ENCODE data around the gene RETREG1.
"Not testable (repeated sequence)": the region's sequence is repeated elsewhere in the genome, so short reads cannot be mapped to it uniquely, and the experiment has no call there.

Gene RETREG1

DNA sequence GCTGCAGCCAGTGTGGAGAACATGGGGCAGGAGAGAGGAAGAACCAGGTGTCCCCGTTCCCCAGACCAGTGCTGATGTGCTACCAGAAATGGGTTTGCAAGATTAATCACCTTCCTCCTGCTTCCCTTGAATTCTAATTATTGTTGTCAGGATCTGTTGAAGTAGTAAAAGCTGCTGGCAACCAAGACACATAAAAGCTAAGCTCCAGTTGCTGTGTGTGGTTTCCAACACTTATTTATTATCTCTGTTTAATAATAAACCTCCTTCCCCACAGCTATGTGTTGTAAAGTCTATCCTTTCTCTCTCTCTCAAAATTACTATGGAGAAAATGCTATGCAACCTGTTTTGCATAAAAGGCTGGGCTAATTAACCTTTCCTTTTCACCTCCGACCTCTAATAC lies 2.3 kb upstream of the RETREG1 start:
- Mint-ChIP-seq H3K36me3 (ENCODE audit: low read depth) (peaks cover 3% of the 10 kb centered on the region), H3K27ac (no peak overlapping the region), H3K4me3 (no peak overlapping the region), H3K9me3 (no peaks in the 10 kb centered on the region), H3K27me3 (ENCODE audit: low read depth) (peaks cover 26% of the 10 kb centered on the region), H3K4me1 (peaks cover 11% of the 10 kb centered on the region)
- TF ChIP-seq, protein P1, sequence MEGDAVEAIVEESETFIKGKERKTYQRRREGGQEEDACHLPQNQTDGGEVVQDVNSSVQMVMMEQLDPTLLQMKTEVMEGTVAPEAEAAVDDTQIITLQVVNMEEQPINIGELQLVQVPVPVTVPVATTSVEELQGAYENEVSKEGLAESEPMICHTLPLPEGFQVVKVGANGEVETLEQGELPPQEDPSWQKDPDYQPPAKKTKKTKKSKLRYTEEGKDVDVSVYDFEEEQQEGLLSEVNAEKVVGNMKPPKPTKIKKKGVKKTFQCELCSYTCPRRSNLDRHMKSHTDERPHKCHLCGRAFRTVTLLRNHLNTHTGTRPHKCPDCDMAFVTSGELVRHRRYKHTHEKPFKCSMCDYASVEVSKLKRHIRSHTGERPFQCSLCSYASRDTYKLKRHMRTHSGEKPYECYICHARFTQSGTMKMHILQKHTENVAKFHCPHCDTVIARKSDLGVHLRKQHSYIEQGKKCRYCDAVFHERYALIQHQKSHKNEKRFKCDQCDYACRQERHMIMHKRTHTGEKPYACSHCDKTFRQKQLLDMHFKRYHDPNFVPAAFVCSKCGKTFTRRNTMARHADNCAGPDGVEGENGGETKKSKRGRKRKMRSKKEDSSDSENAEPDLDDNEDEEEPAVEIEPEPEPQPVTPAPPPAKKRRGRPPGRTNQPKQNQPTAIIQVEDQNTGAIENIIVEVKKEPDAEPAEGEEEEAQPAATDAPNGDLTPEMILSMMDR (IDR thresholded peaks at IDR 0.05; ENCODE audit: unreplicated experiment in 3 of 3): no peak

DNA sequence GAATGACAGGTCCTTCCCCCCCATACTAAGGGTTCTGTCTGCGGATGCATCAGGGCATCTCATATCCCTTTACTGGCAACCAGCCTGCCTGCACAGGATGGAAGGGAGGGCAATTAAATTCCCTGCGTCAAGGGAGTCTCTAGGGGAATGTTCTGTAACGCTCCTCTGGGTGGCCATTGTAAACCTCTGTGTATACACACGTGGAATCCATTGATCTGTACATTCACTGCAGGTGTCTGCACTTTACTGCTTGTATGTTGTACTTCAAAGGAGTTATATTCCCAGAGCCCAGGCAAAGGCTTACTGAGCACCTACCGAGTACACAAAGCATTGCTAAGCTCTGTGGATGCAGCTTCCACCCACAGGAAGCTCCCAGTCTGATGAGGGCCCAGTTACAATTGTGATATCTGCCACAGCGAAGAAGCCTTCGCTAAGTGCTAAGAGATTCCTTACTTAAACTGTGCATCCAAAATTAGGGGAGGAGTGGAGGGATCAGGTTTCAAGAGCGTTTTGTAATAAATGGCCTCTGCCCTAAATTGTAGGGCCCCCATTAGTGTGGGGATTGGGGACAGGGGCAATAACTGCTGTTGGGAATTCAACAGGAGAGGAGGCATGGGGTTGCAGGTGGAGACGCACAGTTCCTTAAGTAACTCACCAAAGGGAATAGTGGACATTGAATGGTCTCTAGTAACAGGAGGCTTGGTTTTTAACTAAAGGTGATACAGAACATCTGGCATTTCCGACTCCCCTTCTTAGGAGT lies 1.5 kb upstream of the RETREG1 start:
- Mint-ChIP-seq H3K36me3 (ENCODE audit: low read depth) (peaks cover 3% of the 10 kb centered on the region), H3K4me3 (no peak overlapping the region), H3K27me3 (ENCODE audit: low read depth) (peaks cover 31% of the 10 kb centered on the region), H3K27ac (no peak overlapping the region), H3K4me1 (peaks cover 11% of the 10 kb centered on the region), H3K9me3 (no peaks in the 10 kb centered on the region)
- TF ChIP-seq, protein P1 (IDR thresholded peaks at IDR 0.05; ENCODE audit: unreplicated experiment in 3 of 3): no peak

DNA sequence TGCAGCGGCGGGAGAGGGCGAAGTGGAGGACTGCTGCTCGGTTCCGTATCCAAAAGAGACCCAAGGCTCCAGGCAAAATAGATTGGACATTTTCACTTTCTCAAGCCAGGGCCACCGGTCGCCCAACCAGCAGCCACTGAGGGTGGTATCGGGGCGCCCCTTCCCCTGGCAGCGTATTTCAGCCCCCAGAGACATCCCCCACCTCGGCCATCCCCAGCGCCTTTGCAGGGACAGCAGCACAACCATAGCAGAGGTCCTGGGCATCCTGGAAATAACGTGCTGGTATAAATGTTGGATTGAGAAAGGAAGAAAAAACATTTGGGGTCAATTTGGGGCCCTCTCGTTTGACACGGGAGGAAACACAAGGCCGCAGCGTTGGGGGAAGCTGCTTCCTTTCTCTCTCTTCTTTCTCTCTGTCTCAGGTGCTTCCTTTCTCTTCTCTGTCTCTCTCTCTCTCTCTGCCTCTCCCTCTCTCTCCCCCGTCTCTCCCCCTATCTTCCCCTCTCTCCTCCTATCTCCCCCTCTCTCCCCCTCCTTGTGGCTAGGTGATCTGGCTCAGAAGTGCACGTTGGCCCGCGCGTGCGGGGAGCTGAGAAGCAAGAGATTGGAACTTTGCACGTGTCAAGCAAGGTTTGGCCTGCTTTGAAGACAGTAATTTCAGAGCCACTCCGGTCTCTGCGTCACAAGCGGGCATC lies 624 bp upstream of the RETREG1 start:
- Mint-ChIP-seq H3K27me3 (ENCODE audit: low read depth) (peaks cover 38% of the 10 kb centered on the region), H3K36me3 (ENCODE audit: low read depth) (peaks cover 3% of the 10 kb centered on the region), H3K9me3 (no peaks in the 10 kb centered on the region), H3K4me3 (no peak overlapping the region), H3K27ac (no peak overlapping the region), H3K4me1 (peaks cover 11% of the 10 kb centered on the region)
- TF ChIP-seq, protein P1 (IDR thresholded peaks at IDR 0.05; ENCODE audit: unreplicated experiment in 3 of 3): no peak

DNA sequence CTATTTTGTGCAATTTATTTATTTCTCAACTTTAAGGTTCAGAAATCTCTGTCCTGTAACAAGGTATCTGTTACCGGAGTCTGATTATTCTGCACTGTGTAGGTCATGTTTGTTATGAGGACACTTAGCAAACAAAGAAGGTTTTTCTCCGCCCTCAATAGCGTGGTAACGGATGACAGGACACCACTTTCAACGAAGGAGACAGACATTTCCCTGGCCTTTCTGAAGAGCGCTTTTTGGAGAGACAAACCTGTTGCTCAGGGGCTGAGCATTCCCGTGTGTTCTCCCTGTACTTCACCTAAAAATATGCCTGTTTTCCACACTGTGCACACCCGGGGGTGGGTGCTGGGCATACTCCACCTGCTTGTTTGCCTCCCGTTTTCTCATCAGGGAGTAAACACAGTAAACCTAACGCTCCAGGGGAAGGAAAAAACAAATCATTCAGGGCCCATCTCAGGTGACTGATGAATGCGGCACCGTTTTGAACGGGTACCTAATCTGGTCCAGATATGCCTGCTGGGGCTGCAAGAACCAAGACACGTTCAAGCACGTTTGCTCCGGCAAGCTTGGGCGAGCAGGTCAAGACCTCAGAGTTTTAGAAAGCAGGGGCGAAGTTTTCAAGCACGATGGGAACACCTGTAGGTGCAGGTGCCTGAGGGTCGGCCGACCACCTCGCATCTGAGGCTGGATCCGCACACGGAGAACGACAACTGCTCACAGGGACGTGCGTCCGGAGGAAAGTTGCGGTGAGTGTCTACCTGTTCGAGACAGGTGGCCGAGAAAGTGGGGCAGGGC lies 859 bp downstream of the RETREG1 start:
- peaks cover 3% of the 10 kb centered on the region for H3K36me3 Mint-ChIP-seq (ENCODE audit: low read depth)
- H3K9me3 Mint-ChIP-seq: no peaks in the 10 kb centered on the region
- H3K27ac Mint-ChIP-seq: peak overlapping the region; percentile 40 to 79 (median 78)
- H3K27me3 Mint-ChIP-seq (ENCODE audit: low read depth): peaks cover 36% of the 10 kb centered on the region
- TF ChIP-seq, protein P1 (IDR thresholded peaks at IDR 0.05; ENCODE audit: unreplicated experiment in 3 of 3): no peak
- peaks cover 11% of the 10 kb centered on the region for H3K4me1 Mint-ChIP-seq
- H3K4me3 Mint-ChIP-seq: peak overlapping the region; percentile 87 to 91 (median 91)

DNA sequence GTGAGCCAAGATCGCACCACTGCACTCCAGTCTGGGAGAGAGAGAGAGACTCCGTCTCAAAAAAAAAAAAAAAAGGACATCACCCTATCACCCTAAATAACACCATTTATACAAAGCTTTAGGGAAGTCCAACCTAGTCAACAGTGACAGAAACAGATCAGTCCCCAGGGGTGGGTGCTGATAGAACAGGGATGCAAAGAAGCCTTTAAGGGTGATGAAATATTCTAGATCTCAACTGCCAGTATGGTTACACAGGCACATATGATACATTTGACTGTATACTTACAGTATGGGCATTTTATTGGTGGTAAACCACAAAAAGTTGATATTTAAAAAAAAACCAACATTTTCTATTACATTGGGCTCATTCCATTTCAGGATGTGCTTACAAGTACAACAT lies 4.8 kb downstream of the RETREG1 start:
- Mint-ChIP-seq H3K36me3 (ENCODE audit: low read depth) (peaks cover 3% of the 10 kb centered on the region), H3K4me3 (no peak overlapping the region), H3K27me3 (ENCODE audit: low read depth) (peaks cover 32% of the 10 kb centered on the region), H3K4me1 (peaks cover 11% of the 10 kb centered on the region), H3K27ac (no peak overlapping the region), H3K9me3 (peaks cover 2% of the 10 kb centered on the region)
- TF ChIP-seq, protein P1 (IDR thresholded peaks at IDR 0.05; ENCODE audit: unreplicated experiment in 3 of 3): no peak

DNA sequence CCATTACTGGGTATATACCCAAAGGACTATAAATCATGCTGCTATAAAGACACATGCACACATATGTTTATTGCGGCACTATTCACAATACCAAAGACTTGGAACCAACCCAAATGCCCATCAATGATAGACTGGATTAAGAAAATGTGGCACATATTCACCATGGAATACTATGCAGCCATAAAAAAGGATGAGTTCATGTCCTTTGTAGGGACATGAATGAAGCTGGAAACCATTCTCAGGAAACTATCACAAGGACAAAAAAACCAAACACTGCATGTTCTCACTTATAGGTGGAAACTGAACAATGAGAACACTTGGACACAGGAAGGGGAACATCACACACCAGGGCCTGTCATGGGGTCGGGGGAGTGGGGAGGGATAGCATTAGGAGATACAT lies 5.9 kb downstream of the RETREG1 start:
- not testable (repeated sequence) for H3K36me3 Mint-ChIP-seq (ENCODE audit: low read depth); H3K4me3 Mint-ChIP-seq; H3K4me1 Mint-ChIP-seq; H3K27ac Mint-ChIP-seq; H3K9me3 Mint-ChIP-seq
- H3K27me3 Mint-ChIP-seq (ENCODE audit: low read depth): peaks cover 27% of the 10 kb centered on the region
